WTC11 (cell line): ENCODE measurements around the gene PODN.

ENCODE experiments used
- CTCF ChIP-seq: fragments of 200-600 bp; IDR thresholded peaks from 2 replicates; pipeline ENCODE4 v1.8.0; 2022; ENCODE audit warnings: antibody characterized with exemption
- JAZF1 ChIP-seq: fragments of 250-450 bp; sonication (Bioruptor Pico); IDR thresholded peaks from 2 replicates; pipeline ENCODE4 v1.9.0; 2021; ENCODE audit warnings: moderate library complexity, mild to moderate bottlenecking, inconsistent platforms
- MAX ChIP-seq: sonication (generic); formaldehyde crosslinking; IDR thresholded peaks from 2 replicates; pipeline ENCODE4 v1.8.0; 2022; ENCODE audit warnings: mild to moderate bottlenecking, missing genetic modification reagents
- RELA ChIP-seq: sonication (generic); formaldehyde crosslinking; IDR thresholded peaks from 2 replicates; pipeline ENCODE4 v1.8.1; 2022; ENCODE audit warnings: missing genetic modification reagents, mild to moderate bottlenecking, borderline replicate concordance
- SMAD3 ChIP-seq: sonication (generic); formaldehyde crosslinking; IDR thresholded peaks from 2 replicates; pipeline ENCODE4 v1.8.0; 2022; ENCODE audit warnings: missing genetic modification reagents, mild to moderate bottlenecking, borderline replicate concordance
- SP1 ChIP-seq: sonication (generic); formaldehyde crosslinking; conservative IDR thresholded peaks from 2 replicates; pipeline ENCODE4 v1.8.1; 2022; ENCODE audit warnings: missing genetic modification reagents
- TEAD1 ChIP-seq: sonication (generic); formaldehyde crosslinking; IDR thresholded peaks from 2 replicates; pipeline ENCODE4 v1.8.0; 2022; ENCODE audit warnings: mild to moderate bottlenecking, missing genetic modification reagents
- USF2 ChIP-seq: sonication (generic); formaldehyde crosslinking; IDR thresholded peaks from 2 replicates; pipeline ENCODE4 v1.8.1; 2023; ENCODE audit warnings: mild to moderate bottlenecking, missing genetic modification reagents, moderate library complexity
- ZNF263 ChIP-seq: sonication (generic); formaldehyde crosslinking; IDR thresholded peaks from 2 replicates; pipeline ENCODE4 v1.8.1; 2022; ENCODE audit warnings: low read depth, mild to moderate bottlenecking, moderate library complexity, missing genetic modification reagents
- ZNF425 ChIP-seq: fragments of 250-450 bp; sonication (Bioruptor Pico); conservative IDR thresholded peaks from 2 replicates; pipeline ENCODE4 v1.9.0; 2021; ENCODE audit warnings: mild to moderate bottlenecking
- TF ChIP-seq, protein P1 (sequence below): sonication (generic); formaldehyde crosslinking; conservative IDR thresholded peaks from 2 replicates; pipeline ENCODE4 v1.8.1; 2022; ENCODE audit warnings: mild to moderate bottlenecking, missing genetic modification reagents
- TF ChIP-seq, protein P2 (sequence below): sonication (generic); formaldehyde crosslinking; conservative IDR thresholded peaks from 2 replicates; pipeline ENCODE4 v1.8.1; 2023; ENCODE audit warnings: mild to moderate bottlenecking, low read depth, missing genetic modification reagents, moderate library complexity
- TF ChIP-seq, protein P3 (sequence below): sonication (generic); formaldehyde crosslinking; IDR thresholded peaks from 2 replicates; pipeline ENCODE4 v1.8.1; 2022; ENCODE audit warnings: mild to moderate bottlenecking, missing genetic modification reagents, moderate library complexity, borderline replicate concordance
- TF ChIP-seq, protein P4 (sequence below): sonication (generic); formaldehyde crosslinking; IDR thresholded peaks from 2 replicates; pipeline ENCODE4 v1.8.1; 2022; ENCODE audit warnings: low read depth, mild to moderate bottlenecking, moderate library complexity, missing genetic modification reagents, borderline replicate concordance

DNA sequence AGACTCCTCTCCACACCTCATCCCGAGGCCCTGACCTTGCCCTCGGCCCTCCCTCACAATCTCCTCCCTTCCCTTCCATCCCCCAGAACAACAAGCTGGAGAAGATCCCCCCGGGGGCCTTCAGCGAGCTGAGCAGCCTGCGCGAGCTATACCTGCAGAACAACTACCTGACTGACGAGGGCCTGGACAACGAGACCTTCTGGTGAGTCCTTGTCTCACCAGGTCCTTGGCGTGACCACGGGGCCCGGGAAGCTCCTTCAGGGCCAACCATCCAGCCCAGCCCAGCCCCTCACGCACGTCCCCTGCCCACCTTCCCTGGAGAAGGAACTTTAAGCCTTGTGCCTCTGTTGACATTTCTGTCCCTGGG, 15.6 kb downstream of the PODN start:
- TF ChIP-seq MAX (CRISPR knock-in tag) (no peak), SMAD3 (CRISPR knock-in tag) (no peak), CTCF (no peak), JAZF1 (CRISPR knock-in tag) (no peak), TEAD1 (no peak), USF2 (no peak), SP1 (CRISPR knock-in tag) (no peak), ZNF425 (CRISPR knock-in tag) (no peak), RELA (CRISPR knock-in tag) (no peak), ZNF263 (CRISPR knock-in tag) (no peak)
- TF ChIP-seq, protein P1, sequence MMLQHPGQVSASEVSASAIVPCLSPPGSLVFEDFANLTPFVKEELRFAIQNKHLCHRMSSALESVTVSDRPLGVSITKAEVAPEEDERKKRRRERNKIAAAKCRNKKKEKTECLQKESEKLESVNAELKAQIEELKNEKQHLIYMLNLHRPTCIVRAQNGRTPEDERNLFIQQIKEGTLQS (CRISPR knock-in tag): no peak
- TF ChIP-seq, protein P2, sequence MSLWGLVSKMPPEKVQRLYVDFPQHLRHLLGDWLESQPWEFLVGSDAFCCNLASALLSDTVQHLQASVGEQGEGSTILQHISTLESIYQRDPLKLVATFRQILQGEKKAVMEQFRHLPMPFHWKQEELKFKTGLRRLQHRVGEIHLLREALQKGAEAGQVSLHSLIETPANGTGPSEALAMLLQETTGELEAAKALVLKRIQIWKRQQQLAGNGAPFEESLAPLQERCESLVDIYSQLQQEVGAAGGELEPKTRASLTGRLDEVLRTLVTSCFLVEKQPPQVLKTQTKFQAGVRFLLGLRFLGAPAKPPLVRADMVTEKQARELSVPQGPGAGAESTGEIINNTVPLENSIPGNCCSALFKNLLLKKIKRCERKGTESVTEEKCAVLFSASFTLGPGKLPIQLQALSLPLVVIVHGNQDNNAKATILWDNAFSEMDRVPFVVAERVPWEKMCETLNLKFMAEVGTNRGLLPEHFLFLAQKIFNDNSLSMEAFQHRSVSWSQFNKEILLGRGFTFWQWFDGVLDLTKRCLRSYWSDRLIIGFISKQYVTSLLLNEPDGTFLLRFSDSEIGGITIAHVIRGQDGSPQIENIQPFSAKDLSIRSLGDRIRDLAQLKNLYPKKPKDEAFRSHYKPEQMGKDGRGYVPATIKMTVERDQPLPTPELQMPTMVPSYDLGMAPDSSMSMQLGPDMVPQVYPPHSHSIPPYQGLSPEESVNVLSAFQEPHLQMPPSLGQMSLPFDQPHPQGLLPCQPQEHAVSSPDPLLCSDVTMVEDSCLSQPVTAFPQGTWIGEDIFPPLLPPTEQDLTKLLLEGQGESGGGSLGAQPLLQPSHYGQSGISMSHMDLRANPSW (CRISPR knock-in tag): no peak
- TF ChIP-seq, protein P3, sequence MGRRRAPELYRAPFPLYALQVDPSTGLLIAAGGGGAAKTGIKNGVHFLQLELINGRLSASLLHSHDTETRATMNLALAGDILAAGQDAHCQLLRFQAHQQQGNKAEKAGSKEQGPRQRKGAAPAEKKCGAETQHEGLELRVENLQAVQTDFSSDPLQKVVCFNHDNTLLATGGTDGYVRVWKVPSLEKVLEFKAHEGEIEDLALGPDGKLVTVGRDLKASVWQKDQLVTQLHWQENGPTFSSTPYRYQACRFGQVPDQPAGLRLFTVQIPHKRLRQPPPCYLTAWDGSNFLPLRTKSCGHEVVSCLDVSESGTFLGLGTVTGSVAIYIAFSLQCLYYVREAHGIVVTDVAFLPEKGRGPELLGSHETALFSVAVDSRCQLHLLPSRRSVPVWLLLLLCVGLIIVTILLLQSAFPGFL: no peak
- TF ChIP-seq, protein P4, sequence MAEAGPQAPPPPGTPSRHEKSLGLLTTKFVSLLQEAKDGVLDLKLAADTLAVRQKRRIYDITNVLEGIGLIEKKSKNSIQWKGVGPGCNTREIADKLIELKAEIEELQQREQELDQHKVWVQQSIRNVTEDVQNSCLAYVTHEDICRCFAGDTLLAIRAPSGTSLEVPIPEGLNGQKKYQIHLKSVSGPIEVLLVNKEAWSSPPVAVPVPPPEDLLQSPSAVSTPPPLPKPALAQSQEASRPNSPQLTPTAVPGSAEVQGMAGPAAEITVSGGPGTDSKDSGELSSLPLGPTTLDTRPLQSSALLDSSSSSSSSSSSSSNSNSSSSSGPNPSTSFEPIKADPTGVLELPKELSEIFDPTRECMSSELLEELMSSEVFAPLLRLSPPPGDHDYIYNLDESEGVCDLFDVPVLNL: no peak
